GM19023 (cell line): ENCODE results near the gene DUOX2.
"Not testable (repeated sequence)": the region's sequence is repeated elsewhere in the genome, so short reads cannot be mapped to it uniquely, and the experiment has no call there.

Experiments used
- ATAC-seq: cut with Tn5 transposase; IDR thresholded peaks from one replicate; pipeline ENCODE4 v1.9.1; 2021; ENCODE audit warnings: mild to moderate bottlenecking, moderate library complexity; ENCODE audit not compliant: unreplicated experiment

The DUOX2 gene

DNA sequence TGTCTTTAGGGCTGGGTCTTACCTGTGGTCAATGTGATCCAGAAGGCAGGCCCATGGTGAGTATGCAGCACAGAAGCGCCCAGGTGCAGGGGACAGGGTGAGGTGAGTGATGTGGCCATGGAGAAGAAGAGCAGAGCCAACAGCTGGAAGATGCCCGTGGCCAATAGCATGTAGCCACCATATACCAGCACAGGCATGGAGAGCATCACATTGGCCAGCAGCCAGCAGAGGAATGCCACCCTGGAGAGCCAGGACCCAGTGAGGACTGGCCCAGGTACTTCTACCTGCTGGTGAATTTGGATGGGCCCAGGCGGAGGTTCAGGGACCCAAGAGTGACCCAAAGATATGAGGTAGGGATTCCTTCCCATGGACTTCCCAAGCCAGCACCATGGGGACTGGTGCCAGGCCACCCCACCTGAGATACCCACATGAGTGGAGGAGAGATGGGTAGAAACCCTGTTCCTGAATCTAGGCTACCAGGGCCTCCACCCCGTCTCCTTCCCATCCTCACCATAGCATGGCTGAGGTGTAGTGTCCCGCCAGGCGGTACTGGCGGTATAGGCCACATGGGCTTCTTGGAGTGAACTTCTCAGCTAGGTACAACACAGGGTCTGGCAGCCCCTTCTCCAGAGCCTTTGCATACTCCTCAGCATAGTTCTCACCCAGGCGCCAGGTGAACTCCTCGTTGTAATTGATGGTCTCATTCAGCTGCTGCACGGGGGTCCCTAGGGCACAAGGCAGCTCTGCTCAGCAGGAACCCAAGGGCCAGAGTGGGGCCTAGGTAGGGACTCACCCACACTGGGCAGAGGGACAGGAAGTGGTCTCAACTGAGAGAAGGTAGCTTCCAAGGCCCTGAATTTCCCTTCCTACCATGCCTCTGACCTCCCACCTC lies 6.4 kb upstream of the DUOX2 start:
- ATAC-seq = no peak

DNA sequence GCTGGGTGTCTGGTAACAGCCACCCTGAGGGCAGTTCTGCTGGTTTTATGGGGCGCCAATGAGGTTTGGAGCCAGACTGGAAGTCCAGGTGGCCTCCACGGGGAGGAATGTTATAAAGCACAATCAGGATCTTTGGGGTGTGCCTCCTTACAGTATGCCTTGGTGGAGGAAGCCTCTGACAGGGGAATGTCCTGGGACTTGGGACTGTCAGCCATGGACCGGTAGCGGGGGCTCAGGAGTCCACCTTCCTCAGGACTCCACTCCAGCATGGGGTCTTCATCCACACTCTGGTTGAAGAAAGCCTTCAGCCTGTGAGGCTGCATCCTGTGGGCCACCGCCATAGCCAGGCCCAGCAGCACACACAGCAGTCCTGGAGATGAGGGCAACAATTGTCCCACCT lies 5.0 kb upstream of the DUOX2 start:
- ATAC-seq = no peak

DNA sequence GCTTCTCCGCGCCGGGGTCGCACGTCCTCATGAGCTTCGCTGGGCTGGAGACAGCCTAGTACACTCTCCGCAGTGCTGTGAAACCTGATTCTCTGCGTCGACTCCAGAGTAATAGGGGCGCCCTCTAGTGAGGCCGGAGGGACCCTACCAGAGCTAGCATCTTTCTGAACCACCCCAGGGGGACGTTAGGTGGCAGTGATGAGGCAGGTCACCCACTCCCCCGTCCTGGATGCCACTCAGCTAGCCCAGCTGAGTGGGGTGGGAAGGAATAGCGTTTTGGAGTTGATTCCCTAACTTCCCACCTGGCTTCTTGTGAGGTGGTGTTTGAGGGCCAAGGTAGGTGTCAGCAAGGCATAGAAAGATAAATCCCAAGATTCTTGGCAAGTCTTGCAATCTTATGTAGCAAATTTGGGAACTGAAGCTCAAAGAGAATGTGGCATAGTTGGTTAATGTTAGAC lies 4.2 kb upstream of the DUOX2 start:
- peak; percentile 89 for ATAC-seq

DNA sequence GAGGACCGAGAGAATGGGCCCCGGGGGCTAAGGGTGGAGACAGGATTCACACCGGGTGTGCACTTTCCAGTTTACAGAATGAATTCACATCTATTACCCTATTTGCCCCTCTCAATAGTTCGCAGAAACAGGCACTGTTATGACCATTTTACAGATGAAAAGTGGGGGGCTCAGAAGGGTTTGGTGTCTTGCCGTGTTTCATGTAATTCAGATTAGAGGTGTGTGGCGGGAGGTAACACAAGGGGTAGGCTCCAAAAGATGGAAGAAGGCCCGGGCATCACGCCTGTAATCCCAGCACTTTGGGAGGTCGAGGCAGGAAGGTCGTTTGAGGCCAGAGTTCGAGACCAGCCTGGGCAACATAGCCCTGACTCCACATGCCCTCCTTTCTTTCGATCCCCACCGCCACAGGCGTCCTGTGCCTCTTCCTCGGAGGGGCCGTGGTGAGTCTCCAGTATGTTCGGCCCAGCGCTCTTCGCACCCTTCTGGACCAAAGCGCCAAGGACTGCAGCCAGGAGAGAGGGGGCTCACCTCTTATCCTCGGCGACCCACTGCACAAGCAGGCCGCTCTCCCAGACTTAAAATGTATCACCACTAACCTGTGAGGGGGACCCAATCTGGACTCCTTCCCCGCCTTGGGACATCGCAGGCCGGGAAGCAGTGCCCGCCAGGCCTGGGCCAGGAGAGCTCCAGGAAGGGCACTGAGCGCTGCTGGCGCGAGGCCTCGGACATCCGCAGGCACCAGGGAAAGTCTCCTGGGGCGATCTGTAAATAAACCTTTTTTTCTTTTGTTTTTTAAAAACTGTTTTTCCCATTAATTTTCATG lies 3.5 kb upstream of the DUOX2 start:
- peak; percentile 15 for ATAC-seq

DNA sequence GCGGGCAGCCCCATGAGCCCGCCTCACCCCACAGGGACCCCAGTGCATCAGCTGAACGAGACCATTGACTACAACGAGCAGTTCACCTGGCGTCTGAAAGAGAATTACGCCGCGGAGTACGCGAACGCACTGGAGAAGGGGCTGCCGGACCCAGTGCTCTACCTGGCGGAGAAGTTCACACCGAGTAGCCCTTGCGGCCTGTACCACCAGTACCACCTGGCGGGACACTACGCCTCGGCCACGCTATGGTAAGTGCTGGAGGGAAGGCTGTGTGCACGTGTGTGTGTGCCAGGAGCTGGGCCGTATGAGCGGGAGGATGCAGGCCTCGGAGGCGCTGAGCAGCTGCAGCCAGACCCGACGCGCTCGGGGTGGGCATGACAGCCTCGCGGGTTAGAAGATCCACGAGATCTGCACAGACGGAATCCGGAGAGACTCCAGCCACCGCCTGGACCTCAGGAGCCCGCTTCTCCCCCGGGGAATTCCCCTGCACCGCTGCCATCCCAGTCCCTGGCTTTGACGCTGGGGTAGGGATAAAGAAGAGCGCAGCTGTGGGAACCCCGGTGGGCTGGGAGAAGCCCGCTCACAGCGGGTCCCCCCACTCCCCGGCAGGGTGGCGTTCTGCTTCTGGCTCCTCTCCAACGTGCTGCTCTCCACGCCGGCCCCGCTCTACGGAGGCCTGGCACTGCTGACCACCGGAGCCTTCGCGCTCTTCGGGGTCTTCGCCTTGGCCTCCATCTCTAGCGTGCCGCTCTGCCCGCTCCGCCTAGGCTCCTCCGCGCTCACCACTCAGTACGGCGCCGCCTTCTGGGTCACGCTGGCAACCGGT lies 2.7 kb upstream of the DUOX2 start:
- ATAC-seq = no peak

DNA sequence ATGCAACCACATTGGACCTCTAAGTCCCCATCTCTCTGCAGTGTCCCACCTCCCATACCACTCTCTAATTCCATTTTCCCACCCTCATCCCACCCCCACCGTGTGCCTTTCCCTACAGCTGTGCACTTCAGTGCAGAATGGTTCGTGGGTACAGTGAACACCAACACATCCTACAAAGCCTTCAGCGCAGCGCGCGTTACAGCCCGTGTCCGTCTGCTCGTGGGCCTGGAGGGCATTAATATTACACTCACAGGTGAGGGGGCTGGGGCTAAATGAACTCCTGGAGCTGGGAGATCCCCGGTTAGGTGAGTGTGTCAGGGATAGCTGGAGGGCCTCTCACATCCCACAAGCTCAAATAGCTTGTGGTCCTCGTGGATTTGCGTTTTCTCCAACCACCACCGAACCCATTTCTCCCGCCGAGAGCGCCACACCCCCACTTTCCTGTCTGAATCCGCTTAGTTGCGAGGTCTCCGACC lies 2.1 kb upstream of the DUOX2 start:
- ATAC-seq = no peak

DNA sequence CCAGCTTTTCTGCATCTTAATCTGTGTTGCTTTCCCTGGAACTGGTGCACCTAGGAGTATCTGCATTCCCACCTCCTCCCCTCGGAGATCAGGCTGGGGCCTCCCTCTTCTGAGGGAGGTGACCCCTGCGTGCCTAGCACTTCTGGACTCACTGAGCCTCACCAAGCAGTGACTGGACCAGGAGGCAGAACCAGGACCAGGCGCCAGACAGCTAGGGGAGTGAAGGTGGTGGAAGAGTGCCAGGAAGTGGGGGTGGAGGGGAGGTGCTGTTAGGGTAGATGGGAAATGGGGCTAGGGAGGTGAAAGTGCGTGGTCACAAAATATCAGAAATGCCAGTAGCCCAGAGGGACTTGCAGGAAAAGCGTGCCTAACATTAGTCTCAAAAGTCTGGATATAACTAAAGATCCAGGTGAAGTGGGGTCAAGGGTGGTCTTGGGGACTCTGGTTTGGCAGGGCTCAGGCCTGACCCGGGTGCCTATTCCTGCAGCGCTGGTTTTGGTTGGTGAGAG lies 1.4 kb upstream of the DUOX2 start:
- no peak for ATAC-seq

DNA sequence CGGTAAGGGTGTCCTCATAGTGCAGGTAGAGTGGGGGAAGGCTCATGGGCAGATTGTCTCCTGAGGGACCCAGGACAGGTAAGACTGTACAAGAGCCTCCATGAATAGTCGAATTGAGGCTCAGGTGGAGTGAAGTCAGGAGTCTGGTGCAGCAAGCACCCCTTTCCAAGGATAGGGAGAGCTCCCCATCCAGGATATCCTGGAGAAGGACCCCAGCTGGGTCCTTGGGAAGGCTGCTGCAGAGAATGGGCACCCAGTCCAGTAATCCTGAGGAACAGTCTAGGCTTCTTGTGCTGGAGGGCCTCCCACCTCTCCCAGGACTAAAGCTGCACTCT lies 746 bp upstream of the DUOX2 start:
- no peak for ATAC-seq

DNA sequence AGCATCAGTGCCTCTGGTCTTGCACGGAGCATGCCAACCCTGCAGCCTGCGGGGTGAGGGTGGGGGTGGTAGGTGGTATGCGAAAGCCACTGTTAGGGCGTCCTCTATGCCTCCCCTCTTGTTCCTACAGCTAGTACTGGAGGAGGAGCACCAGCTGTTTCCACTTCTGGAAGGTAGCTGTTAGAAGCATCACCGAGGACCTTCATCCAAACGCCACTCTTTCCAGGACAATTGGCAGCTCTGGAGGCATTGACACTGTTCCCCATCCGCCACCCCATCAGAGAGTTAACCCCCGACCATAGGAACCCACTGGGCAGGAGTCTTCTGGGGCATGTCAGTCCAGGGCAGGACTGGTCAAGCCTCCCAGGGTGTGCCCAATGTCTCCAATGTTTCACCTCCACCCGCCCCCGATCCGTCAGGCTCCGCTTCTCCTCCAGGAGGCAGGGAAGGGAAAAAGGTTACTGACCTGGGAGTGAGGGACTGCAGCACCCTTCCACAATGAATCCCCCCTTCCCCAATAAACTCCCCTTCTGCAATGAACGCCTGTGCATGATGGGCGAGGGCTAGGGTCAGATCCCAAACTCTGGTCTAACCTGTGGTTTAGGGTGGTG lies 487 bp downstream of the DUOX2 start:
- no peak for ATAC-seq

DNA sequence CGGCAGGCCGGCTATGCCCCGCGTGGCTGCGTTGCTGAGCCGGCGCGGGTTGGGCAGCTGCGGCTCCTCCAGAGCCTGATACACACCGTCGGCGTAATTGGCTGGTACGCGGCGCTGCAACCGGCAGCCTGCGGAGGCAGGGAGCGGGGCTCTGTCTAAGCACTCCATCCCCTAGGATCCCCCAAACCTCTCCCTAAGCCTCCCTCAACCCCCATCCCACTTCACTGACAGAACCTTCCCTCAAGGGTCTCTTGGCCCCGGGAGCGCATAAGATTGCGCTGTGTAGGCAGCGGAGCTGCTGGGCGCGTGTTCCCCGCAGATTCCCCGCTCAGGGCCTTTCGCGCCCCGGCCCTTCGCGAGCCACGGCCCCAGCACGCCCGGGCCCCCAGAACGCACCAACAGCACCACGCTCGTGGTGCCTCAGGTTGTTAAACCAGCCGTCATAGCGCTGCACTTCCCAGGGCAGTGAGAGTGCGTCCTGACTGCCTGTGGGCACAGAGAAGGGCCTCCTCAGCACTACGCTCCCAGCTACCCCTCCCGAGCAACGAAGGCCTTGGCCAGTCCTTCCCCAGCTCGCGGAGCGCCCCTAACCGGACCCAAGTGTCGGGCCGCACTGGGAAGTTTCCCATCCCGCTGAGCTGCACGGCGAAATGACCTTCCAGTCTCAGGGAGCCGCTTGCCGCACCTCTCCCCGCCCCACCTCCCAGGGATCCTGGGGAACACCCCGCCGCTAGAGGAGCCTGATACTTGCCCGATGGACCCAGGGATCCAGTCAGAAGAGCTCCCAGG lies 1.2 kb downstream of the DUOX2 start:
- ATAC-seq = no peak

DNA sequence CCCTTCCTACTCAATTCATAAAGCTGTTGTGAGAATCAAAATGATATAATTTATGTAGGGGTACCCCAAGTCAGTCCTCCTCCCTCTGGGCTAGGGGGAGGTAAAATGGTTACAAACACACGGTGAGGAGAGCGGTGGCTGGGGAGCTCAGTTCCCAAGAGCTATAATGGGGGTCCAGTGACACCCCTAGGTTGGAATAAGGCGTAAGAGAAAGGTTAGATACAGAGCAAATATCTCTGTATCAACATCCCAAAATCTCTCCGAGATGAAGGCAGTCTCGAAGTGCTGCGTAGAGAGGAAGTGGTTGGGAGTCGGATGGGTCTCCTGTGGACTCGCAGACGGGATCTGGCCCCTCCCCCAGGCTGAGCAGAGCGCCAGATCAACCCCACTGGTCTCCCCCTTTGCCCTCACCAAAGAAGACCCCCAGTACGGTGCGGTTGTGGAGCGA lies 1.8 kb downstream of the DUOX2 start:
- ATAC-seq = no peak

DNA sequence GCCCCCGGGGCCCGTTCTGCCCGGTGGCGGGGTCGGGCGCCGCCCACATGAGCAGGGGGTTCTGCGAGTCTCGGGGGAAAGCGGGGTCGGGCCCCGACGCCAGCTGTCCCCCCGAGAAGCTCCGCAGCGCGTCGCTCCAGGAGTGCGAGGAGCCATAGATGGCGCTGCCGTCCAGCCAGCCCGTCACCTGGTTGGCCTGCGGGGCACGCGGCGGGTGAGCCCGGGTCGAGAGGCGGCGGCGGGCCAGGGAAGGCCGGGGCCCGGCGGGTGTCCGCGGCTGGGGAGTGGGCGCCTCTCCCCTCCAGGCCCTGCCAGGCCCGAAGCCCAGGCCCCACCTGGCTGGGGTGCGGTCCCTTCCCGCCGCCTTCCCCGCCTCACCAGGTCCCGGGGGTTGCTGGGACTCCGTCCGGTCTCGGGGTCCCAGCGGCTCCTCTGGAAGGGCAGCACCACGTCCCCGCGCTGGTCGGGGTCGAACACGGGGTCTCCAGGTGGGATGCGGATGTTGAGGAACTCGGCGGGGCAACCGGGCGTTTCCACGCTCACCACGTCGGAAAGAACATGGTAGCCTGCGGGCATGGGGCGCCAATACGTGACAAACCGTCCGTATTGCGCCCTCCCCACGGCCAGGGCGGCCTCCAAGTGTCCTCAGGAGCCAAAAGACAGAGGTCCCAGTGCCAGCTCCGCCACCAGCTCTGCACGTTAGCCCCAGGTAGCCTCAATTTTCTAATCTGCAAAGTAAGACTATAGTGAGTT lies 2.4 kb downstream of the DUOX2 start:
- no peak for ATAC-seq

DNA sequence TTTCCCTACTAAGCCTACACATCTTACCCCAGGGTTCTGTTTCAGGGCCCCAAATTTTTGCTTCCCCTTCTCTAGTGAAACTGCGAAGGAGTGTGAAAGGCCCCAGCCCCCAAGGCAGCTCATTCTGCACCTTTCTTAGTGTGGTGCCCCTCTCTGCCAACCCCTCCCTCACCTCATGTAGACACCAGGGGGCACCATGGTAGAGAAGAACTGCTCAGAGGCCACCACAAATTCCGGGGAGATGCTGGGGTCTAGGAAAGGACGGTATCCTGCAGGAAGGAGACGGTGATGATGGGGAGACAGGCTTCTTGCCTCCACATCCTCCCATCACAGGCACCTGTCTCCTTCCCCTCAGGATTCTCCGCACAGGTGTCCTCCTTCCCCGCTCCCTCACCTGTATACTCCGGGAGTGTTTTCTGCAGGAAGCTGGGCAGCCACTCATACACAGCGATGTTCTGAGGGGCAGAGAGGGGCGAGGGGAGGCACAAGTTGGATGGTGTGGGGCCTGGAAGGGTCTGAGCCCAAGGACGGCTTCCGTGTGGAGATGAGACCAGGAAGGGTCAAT lies 3.6 kb downstream of the DUOX2 start:
- ATAC-seq = no peak

DNA sequence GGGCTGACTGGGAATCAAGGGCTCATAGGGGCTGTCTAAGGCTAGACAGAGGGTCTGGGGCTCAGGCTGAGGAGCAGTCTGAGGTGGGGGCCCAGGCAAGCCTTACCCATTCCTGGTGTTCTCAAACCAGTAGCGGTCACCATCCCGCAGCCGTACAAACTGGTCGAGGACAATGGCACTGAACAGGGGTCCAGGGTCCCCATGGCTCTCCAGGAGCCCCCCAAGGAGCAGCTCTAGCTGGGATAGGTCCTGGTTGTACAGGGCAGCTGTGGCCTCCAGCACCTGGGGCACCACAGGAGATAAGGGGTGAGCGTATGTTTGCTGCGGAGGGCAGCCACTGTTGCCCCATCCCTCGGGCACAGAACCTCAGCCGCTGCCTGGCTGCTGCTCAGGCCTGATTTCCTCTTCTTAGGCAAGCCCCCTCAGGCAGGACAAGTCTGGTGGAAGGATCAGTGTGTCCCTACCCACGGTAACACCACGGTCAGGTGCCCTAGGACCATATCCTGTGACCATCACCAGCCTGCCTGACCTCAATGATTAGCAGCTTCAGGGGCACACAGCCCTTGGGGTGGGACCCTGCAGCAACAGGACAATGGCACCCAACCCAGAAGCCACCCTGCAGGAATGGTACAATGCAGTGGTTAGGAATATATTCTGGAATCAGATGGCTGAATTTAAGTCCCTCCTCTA lies 5.9 kb downstream of the DUOX2 start:
- no peak for ATAC-seq

DNA sequence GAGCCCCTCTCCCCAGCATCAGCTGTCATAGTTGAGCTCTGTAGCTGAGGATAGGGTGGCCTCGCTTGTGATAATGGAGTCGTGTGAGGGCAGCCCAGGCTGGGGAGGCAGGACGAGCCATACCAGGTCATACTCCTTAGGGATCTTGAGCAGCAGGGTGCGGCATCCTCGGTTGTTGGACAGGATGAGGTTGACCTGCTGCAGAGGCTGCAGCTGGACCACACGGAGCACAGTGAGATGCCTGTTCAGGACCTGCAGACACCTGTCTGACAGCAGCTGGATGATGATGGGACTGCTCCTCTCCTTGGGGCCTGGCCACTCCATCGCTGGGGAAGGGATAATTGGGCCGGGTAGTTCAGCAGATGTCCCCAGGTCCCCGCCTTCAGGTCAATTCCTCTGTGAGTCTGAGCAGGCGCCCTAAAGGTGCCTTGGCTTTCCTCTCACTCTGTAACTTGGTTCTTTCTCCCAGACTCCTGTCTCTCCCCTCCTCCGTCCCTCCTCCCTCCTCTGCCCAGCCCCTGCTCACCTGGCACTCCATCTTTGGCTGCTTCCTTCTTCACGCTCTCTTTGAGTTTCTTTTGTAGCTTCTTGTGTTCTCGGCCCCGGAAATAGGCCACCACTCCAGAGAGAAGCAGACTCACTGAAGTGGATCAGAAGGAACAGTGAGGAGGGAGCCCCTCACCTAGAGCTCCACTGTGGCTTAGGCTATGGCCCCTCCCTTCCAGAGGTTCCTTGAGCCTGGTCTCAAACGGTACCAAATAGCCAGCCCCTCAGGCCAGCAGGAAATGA lies 7.8 kb downstream of the DUOX2 start:
- ATAC-seq = no peak

DNA sequence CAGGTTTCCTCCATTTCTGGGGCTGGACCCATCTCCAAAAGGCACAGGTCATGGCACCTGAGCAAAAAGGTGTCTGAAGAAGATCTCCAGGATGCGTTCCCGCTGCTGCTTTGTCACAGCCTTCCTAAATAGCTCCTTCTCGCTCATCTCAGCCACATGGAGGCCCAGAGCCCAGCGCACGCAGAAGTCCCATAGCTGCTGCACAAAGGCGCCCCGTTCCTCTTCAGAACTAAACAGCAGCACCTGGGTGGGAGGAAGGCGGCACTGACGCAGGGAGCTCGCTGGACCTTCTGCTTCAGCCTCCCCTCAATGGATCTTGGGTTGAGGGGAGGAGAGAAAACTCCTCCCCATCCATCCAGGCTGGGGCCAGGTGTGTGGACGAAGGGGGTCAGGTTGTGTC lies 8.4 kb downstream of the DUOX2 start:
- ATAC-seq = no peak

DNA sequence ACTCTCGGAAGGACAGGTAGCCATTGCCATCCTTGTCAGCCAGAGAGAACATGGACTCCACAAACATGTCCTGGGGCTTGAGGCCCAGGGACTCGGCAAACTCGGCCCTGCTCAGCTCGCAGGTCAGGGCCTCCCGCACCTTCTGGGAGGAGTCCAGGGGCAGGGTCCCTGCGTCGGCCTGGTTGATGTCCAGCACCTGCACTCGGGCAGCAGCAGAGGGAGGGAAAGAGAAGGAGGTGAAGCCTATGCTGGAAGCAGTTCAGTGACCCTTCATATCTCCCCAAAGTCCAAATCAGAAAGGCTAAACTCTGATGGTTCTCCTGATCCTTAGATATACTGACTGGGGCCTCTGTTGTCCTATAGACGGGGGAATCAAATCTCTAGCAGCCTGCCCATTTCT lies 9.8 kb downstream of the DUOX2 start:
- not testable (repeated sequence) for ATAC-seq
